K562 (cell line): ENCODE results near the gene PHF5A. TPM values are rescaled to one million over a fixed set of nuclear protein-coding genes. Genes with fewer than 3 reads are reported as not detected.

Source experiments
- ATAC-seq: fragments of 200-7000 bp; cut with Tn5 transposase; 3 replicates; pipeline ENCODE4 v1.9.1; 2020; ENCODE audit warnings: moderate library complexity
- BruUV-seq: library from RNA; stranded (reverse); fragments of 400-500 nt; replicated peaks from 2 replicates; lab custom pipeline; 2021; lab: Mats Ljungman, UMichigan
- CTCF ChIA-PET: fragments of 300-600 bp; formaldehyde crosslinking; extraction: SDS; loops from one replicate; lab custom pipeline; 2021; ENCODE audit warnings: low intra/inter-chr PET ratio; lab: Yijun Ruan, JAX
- POLR2A ChIA-PET: fragments of 300-600, 350-650 bp; sonication (Branson Sonifier 250); formaldehyde crosslinking; extraction: SDS; loops from one replicate; lab custom pipeline; 2021; ENCODE audit warnings: antibody characterized with exemption, inconsistent platforms; lab: Yijun Ruan, JAX
- DNase-seq, 4 experiments: peaks; one replicate each; pipeline versions ENCODE4 v3.0.0 to v3.0.0-alpha.2; 2011 to 2018; ENCODE audit warnings: low spot score in 3 of 4, mixed read lengths in 3 of 4; ENCODE audit errors: extremely low read depth in 1 of 4
- FAIRE-seq: peaks from 2 replicates; lab custom pipeline; 2011; peaks lifted over from hg19 to GRCh38; lab: Jason Lieb, UNC
- H2AFZ ChIP-seq: 2 replicates; pipeline ENCODE4 v1.6.0; 2011; ENCODE audit warnings: low read depth, low read length, control low read depth, inconsistent platforms
- H3K27ac ChIP-seq: fragments of 200-600 bp; 3 replicates; pipeline ENCODE4 v1.8.0; 2011; ENCODE audit warnings: low read depth, mild to moderate bottlenecking, control low read depth, inconsistent platforms, low read length, moderate library complexity, mixed read lengths; ENCODE audit errors: extremely low read depth
- H3K27me3 ChIP-seq, 2 experiments: fragments of 300-600 bp in 1 of 2; 2 replicates in 1 of 2; 3 replicates in 1 of 2; pipeline versions ENCODE4 v1.6.0 to v1.8.0; 2011; ENCODE audit warnings: inconsistent platforms in 2 of 2, low read length in 2 of 2, mild to moderate bottlenecking in 1 of 2, mixed read lengths in 1 of 2, moderate library complexity in 1 of 2; ENCODE audit not compliant: control insufficient read depth in 2 of 2, insufficient read depth in 2 of 2
- H3K36me3 ChIP-seq: fragments of 300-600 bp; 3 replicates; pipeline ENCODE4 v1.8.0; 2011; ENCODE audit warnings: mild to moderate bottlenecking, low read length, inconsistent platforms; ENCODE audit not compliant: control insufficient read depth, insufficient read depth
- H3K4me1 ChIP-seq, 2 experiments: fragments of 200-600 bp in 1 of 2; replicated peaks in 1 of 2; 2 replicates in 1 of 2; 3 replicates in 1 of 2; pipeline versions ENCODE4 v1.5.1 to v1.8.0; 2011; ENCODE audit warnings: inconsistent platforms in 2 of 2, low read length in 2 of 2, mild to moderate bottlenecking in 1 of 2, mixed read lengths in 1 of 2, moderate library complexity in 1 of 2; ENCODE audit not compliant: control insufficient read depth in 2 of 2, insufficient read depth in 2 of 2
- H3K4me2 ChIP-seq: 2 replicates; pipeline ENCODE4 v1.6.1; 2011; ENCODE audit warnings: low read length, control low read depth, inconsistent platforms, mixed read lengths; ENCODE audit not compliant: insufficient read depth
- H3K4me3 ChIP-seq: fragments of 200-600 bp; sonication (generic), shearing (Covaris generic); 2 replicates; pipeline ENCODE4 v1.5.1; 2016; ENCODE audit warnings: control low read depth, inconsistent platforms
- H3K79me2 ChIP-seq: fragments of 200-600 bp; 3 replicates; pipeline ENCODE4 v1.8.0; 2011; ENCODE audit warnings: low read length, inconsistent platforms; ENCODE audit not compliant: control insufficient read depth, insufficient read depth
- H3K9ac ChIP-seq, 2 experiments: 2 replicates each; pipeline versions ENCODE4 v1.6.0 to v1.6.1; 2011; ENCODE audit warnings: low read depth in 2 of 2, low read length in 2 of 2, control low read depth in 1 of 2, inconsistent platforms in 1 of 2, mild to moderate bottlenecking in 1 of 2, mixed read lengths in 1 of 2; ENCODE audit not compliant: insufficient read depth in 1 of 2
- H3K9me1 ChIP-seq: one replicate; pipeline ENCODE4 v1.6.0; 2011; ENCODE audit warnings: inconsistent platforms, mild to moderate bottlenecking, low read length, moderate library complexity; ENCODE audit not compliant: control insufficient read depth, insufficient read depth
- H3K9me3 ChIP-seq: replicated peaks from 2 replicates; pipeline ENCODE4 v1.5.1; 2011; ENCODE audit warnings: low read depth, low read length, inconsistent platforms; ENCODE audit not compliant: control insufficient read depth, insufficient read depth
- H4K20me1 ChIP-seq: replicated peaks from 2 replicates; pipeline ENCODE4 v1.6.1; 2011; ENCODE audit warnings: low read length, inconsistent platforms, mixed read lengths; ENCODE audit not compliant: control insufficient read depth, insufficient read depth
- MLLT1 ChIP-seq, 2 experiments: fragments of 450-650 bp; IDR thresholded peaks; 2 replicates each; pipeline ENCODE4 v1.6.1; 2016
- NBN ChIP-seq: fragments of 450-650 bp; IDR thresholded peaks from 2 replicates; pipeline ENCODE4 v1.6.1; 2016; ENCODE audit warnings: low read depth, mild to moderate bottlenecking
- POLR2G ChIP-seq: fragments of 200-400 bp; formaldehyde crosslinking; IDR thresholded peaks from 2 replicates; pipeline ENCODE4 v1.6.1; 2017; ENCODE audit warnings: low read depth, mild to moderate bottlenecking, antibody characterized with exemption, low read length, moderate library complexity
- TBP ChIP-seq: optimal IDR thresholded peaks from 2 replicates; pipeline ENCODE3; 2011; ENCODE audit warnings: low read depth, low read length, improper control_type of control experiment
- UBTF ChIP-seq, 2 experiments: IDR thresholded peaks; 2 replicates each; pipeline ENCODE4 v1.6.1; 2012; ENCODE audit warnings: improper control_type of control experiment in 2 of 2, low read depth in 2 of 2, low read length in 2 of 2, borderline replicate concordance in 1 of 2
- XRCC4 ChIP-seq: IDR thresholded peaks from one replicate; pipeline ENCODE4 v1.6.1; 2011; ENCODE audit not compliant: insufficient read depth, insufficient read length; ENCODE audit errors: extremely low read depth
- WGBS: fragments of 100-300 bp; shearing (Covaris generic); methylation state at CpG from one replicate; pipeline ENCODE4 v1.1.6; 2016; ENCODE audit warnings: low coverage, mixed read lengths; ENCODE audit not compliant: insufficient coverage; ENCODE audit errors: missing lambda C conversion rate; 5-methylcytosine and 5-hydroxymethylcytosine counted together
- in situ Hi-C: fragments of 300-500 bp; cut with MboI; formaldehyde crosslinking; loops from 4 replicates; pipeline ENCODE4 v1.15.0; 2018; ENCODE audit warnings: inconsistent platforms, mixed read lengths
- intact Hi-C: fragments of 100-400 bp; cut with micrococcal nuclease; formaldehyde crosslinking; loops from 2 replicates; pipeline ENCODE4 v1.14.2; 2022
- polyA plus RNA-seq, 8 experiments: library from polyadenylated mRNA; depleted of rRNA in 4 of 8; stranded (reverse) in 5 of 8; unstranded in 3 of 8; fragments of >200 nt; fragmentation: Nextera tagmentation in 2 of 8; fragmentation: Illumina TruSeq in 1 of 8; extraction: Ambion mirVana in 2 of 8; extraction: Trizol in 1 of 8; gene quantifications; 2 replicates each; pipeline versions ENCODE4 v1.2.1 to v1.2.3, GENCODE V29; 2011 to 2014; ENCODE audit warnings: inconsistent platforms in 1 of 8, missing spikeins in 1 of 8
- total RNA-seq, 7 experiments: library from RNA; depleted of rRNA in 6 of 7; stranded (reverse); fragments of >200 nt in 6 of 7; fragmentation: Illumina TruSeq in 2 of 7; extraction: Trizol in 2 of 7; gene quantifications; 2 replicates each; pipeline versions ENCODE4 v1.2.1 to v1.2.3, GENCODE V29; 2011 to 2021; ENCODE audit warnings: low replicate concordance in 1 of 7

The PHF5A gene
- total and polyA plus RNA-seq, 9 of the 15 experiments (the other 6 are each of a cell fraction or from before 2014, with no cell fraction given), result 14.2 to 144 (median 101) TPM

- TF ChIP-seq MLLT1 (IDR thresholded peaks at IDR 0.05) (no peak), TBP (no peak)
These were observed 49.8 kb downstream of the PHF5A start (continued) for GRCh38 chr22:41418717-41419116.

- intact Hi-C loops, result no loop called here
- in situ Hi-C loops, result no loop called here
- no TSS peak for BruUV-seq
- no peak for ATAC-seq
- TF ChIP-seq UBTF (IDR thresholded peaks at IDR 0.05; ENCODE audit: borderline replicate concordance in 1 of 2, low read depth in 2 of 2, low read length in 2 of 2) (no peak), XRCC4 (no peak), POLR2G (0 out of 2 replicates have a peak, but pooled peaks have one; percentile 24), NBN (no peak)
- TF ChIP-seq, all 486 proteins: peak for 1
- no peak overlapping the region for H3K4me2 ChIP-seq
- H3K9ac ChIP-seq, result peak overlapping the region in 1 of 2 experiments; percentile 35; a peak in 1 of 4 replicates
- peaks cover 27% of the 10 kb centered on the region for H3K79me2 ChIP-seq
- ChIA-PET POLR2A (interaction anchor here (0.6 to 1.4 kb wide), 4 partner anchors 17 to 1927 kb away, joined by 3 to 4 read pairs (median 3); no protein-coding TSS in a partner anchor), CTCF (no interaction called here)
- H3K27me3 ChIP-seq, result no peaks in the 10 kb centered on the region
- H3K36me3 ChIP-seq, result no peaks in the 10 kb centered on the region
- FAIRE-seq (no peak), DNase-seq (no peak)
- H3K27ac ChIP-seq, result no peak overlapping the region
- peaks cover 7 to 26% of the 10 kb centered on the region in 2 experiments; a peak in 4 of 5 replicates for H3K4me1 ChIP-seq
- 69% methylated on average over 9 of the region's 13 CpGs for WGBS
- no peak overlapping the region for H3K4me3 ChIP-seq
- H2AFZ ChIP-seq, result no peak overlapping the region
- no peaks in the 10 kb centered on the region for H4K20me1 ChIP-seq
- no peaks in the 10 kb centered on the region for H3K9me3 ChIP-seq
- H3K9me1 ChIP-seq, result no peaks in the 10 kb centered on the region
These were observed 50.7 kb downstream of the PHF5A start for GRCh38 chr22:41417622-41418390.
